B cell (primary cell): Measurements from ENCODE around the gene GRIA3. TPM values are rescaled to one million over a fixed set of nuclear protein-coding genes. Genes with fewer than 3 reads are reported as not detected.
"Not testable (repeated sequence)": the region's sequence is repeated elsewhere in the genome, so short reads cannot be mapped to it uniquely, and the experiment has no call there.

Experiments
- ATAC-seq: fragments of 200-7000 bp; cut with Tn5 transposase; one replicate; pipeline ENCODE4 v1.10.0; 2021; ENCODE audit warnings: low read depth, mild to moderate bottlenecking, moderate number of reproducible peaks, moderate library complexity
- CTCF ChIA-PET: fragments of 350-600 bp; sonication (Branson Sonifier 250); formaldehyde crosslinking; loops from one replicate; lab custom pipeline; 2021; ENCODE audit warnings: antibody characterized with exemption, inconsistent platforms; lab: Charles Lee
- POLR2A ChIA-PET: fragments of 350-600 bp; sonication (Branson Sonifier 250); formaldehyde crosslinking; loops from one replicate; lab custom pipeline; 2021; ENCODE audit warnings: antibody characterized with exemption; lab: Charles Lee
- DNase-seq: peaks from one replicate; pipeline ENCODE4 v3.0.0; 2013
- H2AFZ ChIP-seq: 2 replicates; pipeline ENCODE4 v1.6.1; 2012; ENCODE audit warnings: mild to moderate bottlenecking, low read depth, low read length; ENCODE audit not compliant: insufficient read depth, poor library complexity, severe bottlenecking
- H3K27ac ChIP-seq, 2 donors: 1 replicate in 1 of 2; 2 replicates in 1 of 2; pipeline ENCODE4 v1.5.1; 2012 to 2013; ENCODE audit warnings: low read length in 2 of 2, mild to moderate bottlenecking in 2 of 2, moderate library complexity in 1 of 2
- H3K27me3 ChIP-seq, 4 experiments: fragments of 200-600 bp in 1 of 4; sonication (generic) in 1 of 4; replicated peaks in 1 of 4; 1 replicate in 2 of 4; 2 replicates in 2 of 4; pipeline versions ENCODE4 v1.6.1 to v1.7.0; 2013 to 2016; ENCODE audit warnings: low read length in 3 of 4, mild to moderate bottlenecking in 2 of 4, mixed read lengths in 1 of 4, moderate library complexity in 1 of 4; ENCODE audit not compliant: insufficient read depth in 4 of 4, control insufficient read depth in 3 of 4; ENCODE audit errors: control extremely low read depth in 1 of 4
- H3K36me3 ChIP-seq, 2 experiments: replicated peaks in 1 of 2; 1 replicate in 1 of 2; 2 replicates in 1 of 2; pipeline versions ENCODE4 v1.6.1 to v1.7.1; 2013; ENCODE audit warnings: low read length in 1 of 2; ENCODE audit not compliant: insufficient read depth in 2 of 2, control insufficient read depth in 1 of 2; ENCODE audit errors: control extremely low read depth in 1 of 2, extremely low read depth in 1 of 2
- H3K4me1 ChIP-seq, 2 donors: fragments of 200-600 bp in 1 of 2; sonication (generic) in 1 of 2; 1 replicate in 1 of 2; 2 replicates in 1 of 2; pipeline versions ENCODE4 v1.5.1 to v1.6.1; 2013 to 2017; ENCODE audit warnings: low read length in 2 of 2; ENCODE audit not compliant: control insufficient read depth in 2 of 2, insufficient read depth in 2 of 2
- H3K4me2 ChIP-seq: replicated peaks from 2 replicates; pipeline ENCODE3; 2012; ENCODE audit warnings: mild to moderate bottlenecking, low read depth, low read length; ENCODE audit not compliant: poor library complexity, severe bottlenecking
- H3K4me3 ChIP-seq, 5 experiments: fragments of 200-600 bp in 1 of 5; sonication (generic) in 1 of 5; 1 replicate in 3 of 5; 2 replicates in 2 of 5; pipeline versions ENCODE4 v1.5.1 to v1.7.0; 2011 to 2016; ENCODE audit warnings: low read length in 4 of 5, mild to moderate bottlenecking in 4 of 5, low read depth in 2 of 5, control low read depth in 1 of 5, moderate library complexity in 1 of 5; ENCODE audit not compliant: insufficient read depth in 1 of 5; ENCODE audit errors: control extremely low read depth in 1 of 5, extremely low read depth in 1 of 5
- H3K79me2 ChIP-seq: fragments of 200-600 bp; sonication (generic); one replicate; pipeline ENCODE4 v1.6.0; 2016; ENCODE audit warnings: low read length; ENCODE audit not compliant: control insufficient read depth, insufficient read depth
- H3K9ac ChIP-seq: fragments of 200-600 bp; sonication (generic); 2 replicates; pipeline ENCODE4 v1.6.1; 2017; ENCODE audit warnings: mild to moderate bottlenecking, low read length, moderate library complexity
- H3K9me3 ChIP-seq, 3 donors: one replicate each; pipeline versions ENCODE4 v1.6.1 to v1.7.1; 2013; ENCODE audit warnings: low read length in 2 of 3; ENCODE audit not compliant: control insufficient read depth in 2 of 3, insufficient read depth in 1 of 3; ENCODE audit errors: control extremely low read depth in 1 of 3
- H4K20me1 ChIP-seq: 2 replicates; pipeline ENCODE4 v1.6.0; 2012; ENCODE audit warnings: mild to moderate bottlenecking, low read length; ENCODE audit not compliant: insufficient read depth, control insufficient read depth, poor library complexity, severe bottlenecking
- H3K27ac Mint-ChIP-seq: one replicate; pipeline ENCODE4 v1.8.0; 2021; ENCODE audit warnings: mixed read lengths
- H3K27me3 Mint-ChIP-seq: one replicate; pipeline ENCODE4 v1.8.0; 2021; ENCODE audit warnings: mixed read lengths
- H3K4me1 Mint-ChIP-seq: one replicate; pipeline ENCODE4 v1.8.0; 2021; ENCODE audit warnings: mixed read lengths
- H3K4me3 Mint-ChIP-seq: one replicate; pipeline ENCODE4 v1.8.0; 2021; ENCODE audit warnings: mixed read lengths
- H3K9me3 Mint-ChIP-seq: one replicate; pipeline ENCODE4 v1.8.0; 2022; ENCODE audit warnings: mixed read lengths; ENCODE audit not compliant: insufficient read depth
- CTCF ChIP-seq: fragments of 200-600 bp; IDR thresholded peaks from one replicate; pipeline ENCODE4 v1.8.0; 2022; ENCODE audit warnings: antibody characterized with exemption, mild to moderate bottlenecking
- EZH2 ChIP-seq: IDR thresholded peaks from 2 replicates; pipeline ENCODE4 v1.6.1; 2012; ENCODE audit warnings: borderline replicate concordance, low read depth, mild to moderate bottlenecking, moderate library complexity, low read length; ENCODE audit not compliant: insufficient read depth, poor library complexity, severe bottlenecking
- WGBS: methylation state at CpG from one replicate; pipeline ENCODE4 v1.1.5; 2013; ENCODE audit warnings: missing lambda C conversion rate; ENCODE audit not compliant: insufficient coverage; 5-methylcytosine and 5-hydroxymethylcytosine counted together
- intact Hi-C: fragments of 100-400 bp; cut with micrococcal nuclease; formaldehyde crosslinking; loops from one replicate; pipeline ENCODE4 v1.10.0; 2022
- polyA plus RNA-seq: library from polyadenylated mRNA; depleted of rRNA; stranded (reverse); fragments of >200 nt; gene quantifications from 2 replicates; pipeline ENCODE4 v1.2.3, GENCODE V29; 2012
- total RNA-seq, 2 donors: library from RNA; stranded (reverse); fragments of 120-200 nt in 1 of 2; gene quantifications; 1 replicate in 1 of 2; 2 replicates in 1 of 2; pipeline versions ENCODE4 v1.2.3 to v1.2.4, GENCODE V29; 2013 to 2022

The GRIA3 gene
- total and polyA plus RNA-seq, 2 donors (not counting 1 experiment from before 2014, with no cell fraction given), result not detected

- Histone ChIP-seq H3K27ac (no peak overlapping the region), H3K9me3 (no peaks in the 10 kb centered on the region), H3K4me2 (no peak overlapping the region), H3K9ac (no peak overlapping the region), H2AFZ (no peak overlapping the region), H4K20me1 (no peaks in the 10 kb centered on the region), H3K27me3 (no peaks in the 10 kb centered on the region), H3K36me3 (no peaks in the 10 kb centered on the region), H3K4me3 (no peak overlapping the region), H3K79me2 (no peaks in the 10 kb centered on the region), H3K4me1 (no peaks in the 10 kb centered on the region)
- H3K9me3 Mint-ChIP-seq, result no peaks in the 10 kb centered on the region
- H3K4me1 Mint-ChIP-seq, result no peaks in the 10 kb centered on the region
- H3K27me3 Mint-ChIP-seq, result no peaks in the 10 kb centered on the region
- no peak overlapping the region for H3K27ac Mint-ChIP-seq
- CTCF ChIA-PET, result no interaction called here
- DNase-seq (no peak), ATAC-seq (no peak)
- no CpG with 5 or more reads among the region's 4 CpGs for WGBS
- no peak for TF ChIP-seq CTCF
- no peak for TF ChIP-seq EZH2
- POLR2A ChIA-PET, result no interaction called here
- intact Hi-C loops, result no loop called here
- H3K4me3 Mint-ChIP-seq, result no peak overlapping the region
These were observed 248.5 kb downstream of the GRIA3 start for GRCh38 chrX:123432361-123433150.

GRCh38 chrX:123436512-123437136, 252.5 kb downstream of the GRIA3 start:
- H3K79me2 ChIP-seq, result no peaks in the 10 kb centered on the region
- ChIA-PET POLR2A (no interaction called here), CTCF (no interaction called here)
- TF ChIP-seq EZH2 (no peak), CTCF (no peak)
- no peaks in the 10 kb centered on the region for H4K20me1 ChIP-seq
- no peaks in the 10 kb centered on the region for H3K36me3 ChIP-seq
- no peaks in the 10 kb centered on the region for H3K4me1 Mint-ChIP-seq
- no peaks in the 10 kb centered on the region for H3K27me3 ChIP-seq
- DNase-seq (no peak), ATAC-seq (no peak)
- no peak overlapping the region for H3K4me2 ChIP-seq
- no peaks in the 10 kb centered on the region for H3K27me3 Mint-ChIP-seq
- no peak overlapping the region for H3K27ac ChIP-seq
- no peak overlapping the region for H3K4me3 Mint-ChIP-seq
- no peaks in the 10 kb centered on the region for H3K4me1 ChIP-seq
- H3K9ac ChIP-seq, result no peak overlapping the region
- H3K27ac Mint-ChIP-seq, result no peak overlapping the region
- intact Hi-C loops, result no loop called here
- no peak overlapping the region for H2AFZ ChIP-seq
- H3K9me3 ChIP-seq, result no peaks in the 10 kb centered on the region
- no peaks in the 10 kb centered on the region for H3K9me3 Mint-ChIP-seq
- H3K4me3 ChIP-seq, result no peak overlapping the region
- 82% methylated on average over 2 of the region's 5 CpGs for WGBS

- H3K9me3 ChIP-seq, H2AFZ ChIP-seq, H3K36me3 ChIP-seq, intact Hi-C loops, H3K4me3 Mint-ChIP-seq, H3K4me3 ChIP-seq, H3K79me2 ChIP-seq, H4K20me1 ChIP-seq, POLR2A ChIA-PET, DNase-seq, H3K27ac ChIP-seq, H3K27me3 ChIP-seq, H3K27ac Mint-ChIP-seq, H3K9ac ChIP-seq, H3K4me1 Mint-ChIP-seq, CTCF ChIA-PET, H3K4me2 ChIP-seq, H3K27me3 Mint-ChIP-seq, ATAC-seq, H3K4me1 ChIP-seq, H3K9me3 Mint-ChIP-seq: not testable (repeated sequence)
- no CpG with 5 or more reads among the region's 3 CpGs for WGBS
These were observed 255.8 kb downstream of the GRIA3 start for GRCh38 chrX:123439926-123440325.
